Fibroblast of skin of back (primary cell): ENCODE results near the gene KDM5B. TPM values are rescaled to one million over a fixed set of nuclear protein-coding genes. Genes with fewer than 3 reads are reported as not detected.
"Not testable (repeated sequence)": the region's sequence is repeated elsewhere in the genome, so short reads cannot be mapped to it uniquely, and the experiment has no call there.

ENCODE experiments used
- DNase-seq: peaks from one replicate; pipeline ENCODE4 v3.0.0-alpha.2; 2013
- polyA plus RNA-seq, 2 experiments: library from polyadenylated mRNA; unstranded; fragments of 120-200 nt; gene quantifications; one replicate each; pipeline ENCODE4 v1.2.1, GENCODE V29; 2013; ENCODE audit not compliant: insufficient read length in 2 of 2

The KDM5B gene
- polyA plus RNA-seq (2013, experiment 1 of 2; ENCODE audit: insufficient read length), result 63.0 TPM
- polyA plus RNA-seq (2013, experiment 2 of 2; ENCODE audit: insufficient read length), result 75.2 TPM

GRCh38 chr1:202807926-202808757, at the start of gene KDM5B:
TSS of gene KDM5B (minus strand) at chr1:202808421. CDS start at chr1:202808305, 116 bp downstream.
- peak; percentile 74 for DNase-seq

GRCh38 chr1:202857136-202857610, 49.0 kb upstream of the KDM5B start:
- DNase-seq, result no peak

GRCh38 chr1:202856014-202856413, 47.8 kb upstream of the KDM5B start:
- DNase-seq, result no peak

- DNase-seq, result no peak
These were observed 46.6 kb upstream of the KDM5B start for GRCh38 chr1:202854787-202855186.

GRCh38 chr1:202852163-202852904, 44.1 kb upstream of the KDM5B start:
- peak; percentile 65 for DNase-seq

GRCh38 chr1:202850593-202851362, 42.6 kb upstream of the KDM5B start:
- DNase-seq, result no peak

- no peak for DNase-seq
These were observed 39.9 kb upstream of the KDM5B start for GRCh38 chr1:202848191-202848542.

- DNase-seq, result peak; percentile 34
These were observed 36.7 kb upstream of the KDM5B start for GRCh38 chr1:202844935-202845334.

GRCh38 chr1:202844259-202844658, 36.0 kb upstream of the KDM5B start:
- no peak for DNase-seq

- no peak for DNase-seq
These were observed 34.9 kb upstream of the KDM5B start for GRCh38 chr1:202843081-202843480.

GRCh38 chr1:202837746-202838262, 29.6 kb upstream of the KDM5B start:
- DNase-seq, result no peak

GRCh38 chr1:202836623-202837403, 28.6 kb upstream of the KDM5B start:
- no peak for DNase-seq

GRCh38 chr1:202835548-202836072, 27.4 kb upstream of the KDM5B start:
- DNase-seq, result no peak

GRCh38 chr1:202834771-202835547, 26.7 kb upstream of the KDM5B start:
- no peak for DNase-seq

GRCh38 chr1:202831906-202832305, 23.7 kb upstream of the KDM5B start:
- no peak for DNase-seq

- not testable (repeated sequence) for DNase-seq
These were observed 21.0 kb upstream of the KDM5B start for GRCh38 chr1:202829223-202829622.

GRCh38 chr1:202825748-202826147, 17.5 kb upstream of the KDM5B start:
- DNase-seq, result no peak

- DNase-seq, result peak; percentile 78
These were observed 13.2 kb upstream of the KDM5B start for GRCh38 chr1:202821467-202821866.

- no peak for DNase-seq
These were observed 10.6 kb upstream of the KDM5B start for GRCh38 chr1:202818819-202819218.

GRCh38 chr1:202815120-202815519, 6.9 kb upstream of the KDM5B start:
- DNase-seq, result no peak
